Epithelial cell of proximal tubule (primary cell): ENCODE measurements around the gene MIPOL1. TPM values are rescaled to one million over a fixed set of nuclear protein-coding genes. Genes with fewer than 3 reads are reported as not detected.
"Not testable (repeated sequence)": the region's sequence is repeated elsewhere in the genome, so short reads cannot be mapped to it uniquely, and the experiment has no call there.

ENCODE experiments used
- DNase-seq: peaks from one replicate; pipeline ENCODE4 v3.0.0-alpha.2; 2011; ENCODE audit warnings: low read depth
- H3K4me3 ChIP-seq: 2 replicates; pipeline ENCODE4 v1.5.1; 2011; ENCODE audit warnings: low read depth, mild to moderate bottlenecking, low read length
- CTCF ChIP-seq: conservative IDR thresholded peaks from 2 replicates; pipeline ENCODE4 v1.5.1; 2012; ENCODE audit warnings: low read depth, mild to moderate bottlenecking, low read length
- total RNA-seq: library from RNA; depleted of rRNA; stranded (reverse); fragments of >200 nt; gene quantifications from 2 replicates; pipeline ENCODE4 v1.2.3, GENCODE V29; 2015

The MIPOL1 gene
- total RNA-seq, 1 donor from 2014 or later = 5.7 TPM

GRCh38 chr14:37553935-37554550 lies 356.3 kb downstream of the MIPOL1 start:
- no peak overlapping the region for H3K4me3 ChIP-seq
- TF ChIP-seq CTCF = no peak
- DNase-seq = no peak

GRCh38 chr14:37555596-37555995 lies 357.9 kb downstream of the MIPOL1 start:
- H3K4me3 ChIP-seq, DNase-seq: not testable (repeated sequence)

GRCh38 chr14:37558740-37559139 lies 361.0 kb downstream of the MIPOL1 start:
- DNase-seq = no peak
- H3K4me3 ChIP-seq = no peak overlapping the region
- no peak for TF ChIP-seq CTCF

GRCh38 chr14:37559386-37559785 lies 361.6 kb downstream of the MIPOL1 start:
- H3K4me3 ChIP-seq = no peak overlapping the region
- TF ChIP-seq CTCF = no peak
- DNase-seq = no peak

- no peak overlapping the region for H3K4me3 ChIP-seq
- no peak for TF ChIP-seq CTCF
- no peak for DNase-seq
Measured at GRCh38 chr14:37563189-37563588, 365.5 kb downstream of the MIPOL1 start.

GRCh38 chr14:37565550-37565949 lies 367.8 kb downstream of the MIPOL1 start:
- no peak for DNase-seq
- TF ChIP-seq CTCF = peak; percentile 54
- no peak overlapping the region for H3K4me3 ChIP-seq

GRCh38 chr14:37566811-37567371 lies 369.2 kb downstream of the MIPOL1 start:
- no peak for DNase-seq
- no peak for TF ChIP-seq CTCF
- no peak overlapping the region for H3K4me3 ChIP-seq
